Spleen (tissue), 11 donors: Measurements from ENCODE around the gene ATOSA. TPM values are rescaled to one million over a fixed set of nuclear protein-coding genes. Genes with fewer than 3 reads are reported as not detected.

ENCODE experiments used
- DNase-seq: peaks from one replicate; pipeline ENCODE4 v3.0.0-alpha.2; 2020
- H3K27ac ChIP-seq, 8 donors: fragments of 200-600 bp; sonication (generic) in 7 of 8; 1 replicate in 4 of 8; 2 replicates in 4 of 8; pipeline versions ENCODE4 v1.5.0 to v1.8.0; 2016 to 2021; ENCODE audit warnings: inconsistent platforms in 4 of 8, mild to moderate bottlenecking in 4 of 8, moderate library complexity in 1 of 8
- H3K27me3 ChIP-seq, 7 donors: fragments of 200-600 bp; sonication (generic) in 6 of 7; replicated peaks in 1 of 7; 1 replicate in 4 of 7; 2 replicates in 3 of 7; pipeline versions ENCODE4 v1.5.0 to v1.8.0; 2016 to 2021; ENCODE audit warnings: inconsistent platforms in 3 of 7, mild to moderate bottlenecking in 1 of 7
- H3K36me3 ChIP-seq, 6 donors: fragments of 200-600 bp; sonication (generic) in 5 of 6; 1 replicate in 4 of 6; 2 replicates in 2 of 6; pipeline versions ENCODE4 v1.5.0 to v1.8.0; 2016 to 2021; ENCODE audit warnings: inconsistent platforms in 2 of 6
- H3K4me1 ChIP-seq, 6 donors: fragments of 200-600 bp; sonication (generic) in 5 of 6; 1 replicate in 3 of 6; 2 replicates in 3 of 6; pipeline versions ENCODE4 v1.5.0 to v1.8.0; 2016 to 2021; ENCODE audit warnings: inconsistent platforms in 3 of 6
- H3K4me3 ChIP-seq, 8 donors: fragments of 200-600 bp; sonication (generic) in 7 of 8; 1 replicate in 4 of 8; 2 replicates in 4 of 8; pipeline versions ENCODE4 v1.5.0 to v1.8.0; 2016 to 2021; ENCODE audit warnings: inconsistent platforms in 4 of 8, mild to moderate bottlenecking in 4 of 8, moderate library complexity in 2 of 8
- H3K9me3 ChIP-seq, 8 donors: fragments of 200-600 bp; sonication (generic) in 7 of 8; 1 replicate in 4 of 8; 2 replicates in 4 of 8; pipeline versions ENCODE4 v1.5.0 to v1.8.0; 2016 to 2021; ENCODE audit warnings: inconsistent platforms in 4 of 8
- POLR2A ChIP-seq, 3 donors: fragments of 450-650 bp; IDR thresholded peaks; one replicate each; pipeline ENCODE4 v1.5.1; 2017; ENCODE audit warnings: antibody characterized with exemption in 3 of 3, mild to moderate bottlenecking in 1 of 3
- POLR2AphosphoS5 ChIP-seq, 3 donors: sonication (generic); formaldehyde crosslinking; IDR thresholded peaks; one replicate each; pipeline ENCODE4 v1.5.1; 2017; ENCODE audit warnings: antibody characterized with exemption in 3 of 3
- WGBS, 5 donors: extraction: QIAGEN DNeasy Blood & Tissue Kit in 3 of 5; methylation state at CpG; one replicate each; pipeline versions ENCODE4 v1.1.5 to v1.1.7; 2013 to 2018; 5-methylcytosine and 5-hydroxymethylcytosine counted together
- intact Hi-C: fragments of 100-400 bp; cut with DNase I; formaldehyde crosslinking; loops from one replicate; pipeline ENCODE4 v1.15.0; 2023; ENCODE audit warnings: low total_unique reads
- polyA plus RNA-seq, 3 donors: library from polyadenylated mRNA; stranded (reverse); fragments of 200-250 nt; gene quantifications; one replicate each; pipeline ENCODE4 v1.2.1, GENCODE V29; 2013
- total RNA-seq, 7 donors: library from RNA; depleted of rRNA in 3 of 7; stranded (reverse); fragments of >200 nt in 3 of 7; fragmentation: NEBNext Ultra II Directional in 4 of 7; extraction: Animal tissue kit (Norgen Biotek cat#: 25700) in 4 of 7; gene quantifications; one replicate each; pipeline versions ENCODE4 v1.1.0 to v1.2.1, GENCODE V29; 2016 to 2021
- TF ChIP-seq, protein P1 (sequence below), 11 experiments: fragments of 200-600 bp in 7 of 11; fragments of 450-650 bp in 4 of 11; sonication (generic) in 4 of 11; IDR thresholded peaks in 8 of 11; conservative IDR thresholded peaks in 3 of 11; 1 replicate in 7 of 11; 2 replicates in 4 of 11; pipeline versions ENCODE4 v1.4.0 to v1.8.0; 2016 to 2021; ENCODE audit warnings: antibody characterized with exemption in 11 of 11, inconsistent platforms in 4 of 11, mild to moderate bottlenecking in 1 of 11
- donor health status: healthy with polysubstance abuse.
- donor health status: DM: no; HTN: no; CAD: no; lungs with moderate emphysema.
- donor health status: DM: no; HTN: no; CAD: no.
- donor health status: Bipolar disorder and iron deficiency.
- donor health status: healthy.
- donor health status: DM: no; HTN: no; CAD: no.
- donor health status: DM: yes; HTN: yes; CAD: no.

The ATOSA gene
- total and polyA plus RNA-seq, 10 donors: 57.0 to 148 (median 74.7) TPM

DNA sequence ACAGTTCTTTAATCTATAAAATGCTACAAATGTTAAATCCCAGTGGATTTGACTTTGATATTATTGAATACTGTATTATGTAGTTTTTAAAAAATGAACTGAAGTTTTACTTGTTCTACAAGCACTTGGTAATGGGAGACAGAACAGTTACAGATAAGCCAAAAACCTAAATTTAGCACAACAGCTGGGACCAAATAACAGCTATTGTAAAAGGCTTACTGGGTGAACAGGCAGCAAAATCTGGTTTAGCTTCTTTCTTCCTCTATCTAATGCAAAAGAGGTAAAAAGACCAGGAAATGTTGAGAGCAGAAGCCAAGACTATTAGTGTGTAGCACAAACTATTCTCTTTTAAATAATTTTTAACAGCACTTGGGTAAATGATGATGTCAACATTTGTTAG lies 1.6 kb upstream of the ATOSA start:
- TF ChIP-seq, protein P1, sequence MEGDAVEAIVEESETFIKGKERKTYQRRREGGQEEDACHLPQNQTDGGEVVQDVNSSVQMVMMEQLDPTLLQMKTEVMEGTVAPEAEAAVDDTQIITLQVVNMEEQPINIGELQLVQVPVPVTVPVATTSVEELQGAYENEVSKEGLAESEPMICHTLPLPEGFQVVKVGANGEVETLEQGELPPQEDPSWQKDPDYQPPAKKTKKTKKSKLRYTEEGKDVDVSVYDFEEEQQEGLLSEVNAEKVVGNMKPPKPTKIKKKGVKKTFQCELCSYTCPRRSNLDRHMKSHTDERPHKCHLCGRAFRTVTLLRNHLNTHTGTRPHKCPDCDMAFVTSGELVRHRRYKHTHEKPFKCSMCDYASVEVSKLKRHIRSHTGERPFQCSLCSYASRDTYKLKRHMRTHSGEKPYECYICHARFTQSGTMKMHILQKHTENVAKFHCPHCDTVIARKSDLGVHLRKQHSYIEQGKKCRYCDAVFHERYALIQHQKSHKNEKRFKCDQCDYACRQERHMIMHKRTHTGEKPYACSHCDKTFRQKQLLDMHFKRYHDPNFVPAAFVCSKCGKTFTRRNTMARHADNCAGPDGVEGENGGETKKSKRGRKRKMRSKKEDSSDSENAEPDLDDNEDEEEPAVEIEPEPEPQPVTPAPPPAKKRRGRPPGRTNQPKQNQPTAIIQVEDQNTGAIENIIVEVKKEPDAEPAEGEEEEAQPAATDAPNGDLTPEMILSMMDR (IDR thresholded peaks at IDR 0.05 in 8 of 11, conservative IDR thresholded peaks at IDR 0.05 in 3 of 11): no peak
- no peak for TF ChIP-seq POLR2AphosphoS5 (IDR thresholded peaks at IDR 0.05)
- no peak for TF ChIP-seq POLR2A (IDR thresholded peaks at IDR 0.05)
- intact Hi-C loops: no loop called here
- H3K36me3 ChIP-seq: peaks cover 0 to 15% (median under 1%) of the 10 kb centered on the region in 6 donors
- no peak for DNase-seq
- H3K4me1 ChIP-seq: peaks cover 27 to 80% (median 64%) of the 10 kb centered on the region in 6 donors
- no peaks in the 10 kb centered on the region for H3K9me3 ChIP-seq
- no peak overlapping the region for H3K4me3 ChIP-seq
- peak overlapping the region in 7 of 8 donors; percentile 75 to 99 (median 99) for H3K27ac ChIP-seq
- no peaks in the 10 kb centered on the region for H3K27me3 ChIP-seq

DNA sequence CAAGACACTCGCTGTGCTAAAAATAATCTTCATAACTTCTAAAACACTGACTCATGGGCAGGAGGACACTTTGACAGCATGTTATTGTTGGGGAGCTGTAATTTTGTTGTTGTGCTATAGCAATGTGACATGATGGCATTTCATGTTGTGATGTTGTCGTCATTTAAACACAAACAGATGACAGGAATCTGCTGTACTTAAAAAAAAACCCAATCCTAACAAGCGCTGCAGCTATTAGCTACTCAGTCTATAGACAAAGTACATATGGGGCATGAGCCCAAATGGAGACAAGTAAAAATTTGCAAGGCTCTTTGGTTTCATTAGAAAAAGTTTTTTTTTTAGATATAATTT lies 828 bp upstream of the ATOSA start:
- H3K27me3 ChIP-seq: no peaks in the 10 kb centered on the region
- WGBS, 5 donors: 40 to 69% (median 59%) methylated on average over 3 of the region's 3 CpGs
- peak overlapping the region in 7 of 8 donors; percentile 47 to 99 (median 99) for H3K27ac ChIP-seq
- peak overlapping the region in 5 of 8 donors; percentile 81 to 88 (median 88) for H3K4me3 ChIP-seq
- H3K9me3 ChIP-seq: no peaks in the 10 kb centered on the region
- H3K4me1 ChIP-seq: peaks cover 27 to 86% (median 72%) of the 10 kb centered on the region in 6 donors
- H3K36me3 ChIP-seq: peaks cover 0 to 22% (median 5%) of the 10 kb centered on the region in 6 donors
- TF ChIP-seq POLR2A (IDR thresholded peaks at IDR 0.05): no peak
- TF ChIP-seq POLR2AphosphoS5 (IDR thresholded peaks at IDR 0.05): no peak
- TF ChIP-seq, protein P1 (IDR thresholded peaks at IDR 0.05 in 8 of 11, conservative IDR thresholded peaks at IDR 0.05 in 3 of 11): no peak
- no peak for DNase-seq
- intact Hi-C loops: no loop called here

DNA sequence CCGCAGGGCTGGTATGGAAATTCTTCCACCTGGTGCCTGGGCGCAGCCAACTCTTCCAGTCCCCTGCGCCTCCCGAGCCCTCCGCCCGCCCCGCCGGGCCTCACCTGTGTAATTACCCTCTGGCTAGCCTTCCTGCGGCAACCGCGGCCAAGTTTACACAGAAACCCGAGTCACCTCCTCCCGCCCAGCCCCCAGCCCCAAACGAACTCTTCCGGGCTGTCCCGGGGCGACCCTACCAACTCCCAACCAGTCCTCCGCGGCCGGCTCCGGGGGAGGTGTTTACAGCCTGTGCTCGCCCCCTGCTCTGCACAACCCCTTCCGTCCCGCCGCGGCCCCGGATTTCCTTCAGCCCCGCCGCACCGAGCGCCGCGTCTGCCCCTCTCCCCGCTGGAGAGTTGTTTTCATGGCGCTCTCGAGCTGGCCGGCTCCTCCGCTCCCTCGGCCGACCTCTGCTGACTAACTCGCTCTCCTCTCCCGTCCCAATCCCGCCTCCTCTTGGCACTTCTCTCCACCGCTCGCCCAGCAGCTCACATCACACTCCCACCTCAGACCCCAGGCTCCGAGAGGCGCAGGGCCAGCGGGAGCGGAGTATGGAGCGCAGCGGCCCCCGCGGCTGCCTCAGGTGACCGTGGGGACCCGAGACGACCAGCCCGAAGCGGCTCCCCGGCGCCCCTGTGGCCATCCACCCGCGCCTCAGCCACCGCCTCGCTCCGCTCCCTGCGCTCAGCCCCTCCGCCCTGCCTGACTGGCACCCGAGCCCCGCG lies 538 bp downstream of the ATOSA start:
- H3K27ac ChIP-seq: peak overlapping the region; percentile 95 to 99 (median 99)
- no peak for TF ChIP-seq POLR2A (IDR thresholded peaks at IDR 0.05)
- TF ChIP-seq POLR2AphosphoS5 (IDR thresholded peaks at IDR 0.05): peak in 2 of 3 donors; percentile 63 to 64
- TF ChIP-seq, protein P1 (IDR thresholded peaks at IDR 0.05 in 8 of 11, conservative IDR thresholded peaks at IDR 0.05 in 3 of 11): peak in 2 of 11 experiments; percentile 11 to 12

More for the DNA sequence above, 538 bp downstream of the ATOSA start:
- Histone ChIP-seq H3K4me1 (peaks cover 33 to 86% (median 79%) of the 10 kb centered on the region in 6 donors), H3K4me3 (peak overlapping the region; percentile 56 to 88 (median 84)), H3K27me3 (no peaks in the 10 kb centered on the region), H3K9me3 (no peaks in the 10 kb centered on the region), H3K36me3 (peaks cover 0 to 36% (median 6%) of the 10 kb centered on the region in 6 donors)
- DNase-seq: peak; percentile 95
- WGBS, 5 donors: 1% methylated on average over 40 to 70 of the region's 70 CpGs
- intact Hi-C loops: loop anchor here (5.0 kb wide), 1 partner anchor 49 kb away; no protein-coding TSS in a partner anchor
